HG02642 (cell line): ENCODE measurements around the gene GRK4.
"Not testable (repeated sequence)": the region's sequence is repeated elsewhere in the genome, so short reads cannot be mapped to it uniquely, and the experiment has no call there.

Source experiments
- ATAC-seq: cut with Tn5 transposase; IDR thresholded peaks from one replicate; pipeline ENCODE4 v1.9.1; 2021; ENCODE audit warnings: mild to moderate bottlenecking; ENCODE audit not compliant: unreplicated experiment, poor library complexity

The GRK4 gene

DNA sequence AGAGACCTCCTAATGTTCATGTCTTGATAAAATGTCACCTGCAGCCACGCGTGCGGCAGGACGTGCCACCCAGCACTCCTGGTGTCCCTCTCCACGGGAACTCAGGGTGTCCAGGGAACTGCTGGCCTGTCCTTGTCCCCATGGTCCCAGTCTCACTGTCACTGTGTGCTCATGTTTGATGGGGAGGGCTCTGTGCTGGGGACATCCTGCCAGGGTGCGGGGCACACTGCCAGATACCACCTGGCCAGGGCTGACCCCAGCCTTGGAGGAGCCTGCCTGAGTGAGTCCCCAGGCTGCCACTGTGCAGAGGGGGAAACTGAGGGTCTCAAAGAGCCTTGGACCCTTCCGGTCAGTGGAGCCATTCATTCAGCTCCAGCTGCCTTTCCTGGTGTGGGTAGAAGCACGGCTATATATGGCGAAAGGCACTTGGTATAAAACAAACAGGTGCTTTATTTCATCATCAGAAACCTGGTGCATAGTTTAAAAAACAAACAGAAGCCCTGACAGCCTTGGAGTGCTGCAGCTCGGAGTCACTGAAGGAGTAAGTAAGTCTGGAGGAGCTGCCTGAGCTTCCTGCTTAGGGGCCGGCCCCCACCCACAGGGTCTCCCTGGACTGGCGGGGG, 33.1 kb upstream of the GRK4 start:
- ATAC-seq: no peak

GRCh38 chr4:2930758-2931511, 32.4 kb upstream of the GRK4 start:
- no peak for ATAC-seq

DNA sequence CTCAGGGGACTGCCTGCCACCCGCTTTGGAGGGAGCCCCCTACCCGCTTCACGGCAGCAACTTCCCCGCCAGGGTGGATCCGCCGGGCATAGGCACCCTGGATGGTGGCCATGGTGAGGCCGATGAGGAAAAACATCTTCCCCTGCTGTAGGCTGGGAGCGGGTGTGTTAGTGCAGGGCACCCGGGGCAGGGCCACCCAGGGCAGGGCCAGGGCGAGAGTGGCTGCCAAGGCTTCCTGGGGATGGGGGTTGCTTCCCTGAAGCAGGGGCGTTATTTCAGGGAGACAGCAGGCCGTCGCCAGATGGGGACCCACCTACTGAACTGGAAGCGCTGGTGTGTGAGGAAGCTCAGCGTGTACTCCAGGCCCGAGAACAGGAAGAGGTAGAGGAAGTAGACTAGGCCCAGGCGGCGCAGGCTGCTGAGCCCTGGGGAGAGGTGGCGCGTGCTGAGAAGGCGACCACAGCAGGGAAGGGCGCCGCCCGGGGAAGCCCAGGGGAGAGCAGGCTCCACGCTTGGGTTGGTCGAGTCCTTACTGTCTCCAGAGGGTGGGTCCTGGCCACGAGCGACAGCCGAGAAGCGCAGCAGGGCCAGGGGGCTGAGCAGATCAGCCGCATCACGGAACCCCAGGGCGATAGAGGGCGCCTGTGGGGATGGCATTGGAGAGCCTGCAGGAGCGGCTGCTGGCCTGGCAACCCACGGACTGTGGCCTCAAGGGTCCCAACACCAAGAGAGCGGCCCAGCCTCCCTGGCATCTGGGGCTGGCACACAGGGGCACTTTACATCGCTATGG, 31.7 kb upstream of the GRK4 start:
- ATAC-seq: peak; percentile 37

DNA sequence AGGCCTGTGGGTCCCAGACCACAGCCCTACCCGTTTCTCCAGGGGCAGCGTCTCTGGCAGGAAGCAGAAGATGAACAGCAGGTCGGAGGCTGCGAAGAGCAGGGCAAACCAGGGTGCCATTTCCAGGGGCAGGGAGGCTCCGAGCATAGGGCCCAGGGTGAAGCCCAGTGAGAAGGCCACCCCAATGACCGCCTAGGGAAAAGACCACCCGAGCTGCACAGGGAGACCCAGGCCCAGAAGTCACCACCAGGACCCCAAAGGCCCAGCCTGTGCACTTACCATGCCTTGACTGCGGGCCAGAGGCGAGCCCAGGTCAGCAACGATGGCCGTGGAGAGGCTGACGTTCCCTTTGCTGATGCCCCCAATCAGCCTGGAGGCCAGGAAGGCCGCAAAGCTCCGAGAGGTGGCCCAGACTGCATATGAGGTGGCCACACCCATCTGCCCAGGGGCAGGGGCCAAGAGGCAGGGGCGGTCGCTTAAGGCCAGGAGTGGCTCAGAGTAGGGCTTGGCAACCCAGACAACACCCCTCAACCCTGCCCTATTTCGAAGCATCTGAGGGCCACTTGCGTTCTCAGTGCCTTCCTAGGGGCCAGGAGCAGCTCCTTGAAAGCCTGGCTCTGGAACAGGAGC, 30.9 kb upstream of the GRK4 start:
- no peak for ATAC-seq

DNA sequence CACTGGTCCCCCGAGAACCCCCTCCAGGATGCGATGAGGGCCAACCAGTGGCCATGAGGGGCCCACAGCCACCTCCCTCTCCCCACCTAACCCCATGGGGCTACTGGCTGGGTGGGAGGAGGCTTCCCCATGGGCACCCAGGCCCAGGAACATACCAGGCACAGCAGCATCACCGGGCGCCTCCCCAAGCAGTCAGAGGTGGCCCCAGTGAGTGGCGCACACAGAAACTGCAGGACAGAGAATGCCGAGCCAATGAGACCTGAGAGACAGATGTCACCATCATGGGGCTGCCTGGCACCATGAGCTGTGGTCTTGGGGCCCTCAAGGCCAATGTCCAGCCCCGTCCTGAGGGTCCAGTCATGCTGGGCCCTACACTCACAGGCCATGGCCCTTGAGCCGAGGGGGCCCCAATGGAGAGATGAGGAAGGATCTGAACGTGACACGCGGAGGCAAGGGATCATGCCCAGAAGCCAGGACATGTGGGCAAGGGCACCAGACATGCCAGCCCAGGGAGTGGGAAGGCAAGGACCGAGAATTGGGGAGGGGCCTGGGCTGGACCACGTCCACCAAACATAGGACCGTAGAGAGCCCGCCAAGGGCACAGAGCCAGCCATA, 30.3 kb upstream of the GRK4 start:
- no peak for ATAC-seq

- ATAC-seq: no peak
Observed at GRCh38 chr4:2933566-2934076, 29.8 kb upstream of the GRK4 start.

GRCh38 chr4:2934077-2934812, 29.1 kb upstream of the GRK4 start:
- ATAC-seq: no peak

DNA sequence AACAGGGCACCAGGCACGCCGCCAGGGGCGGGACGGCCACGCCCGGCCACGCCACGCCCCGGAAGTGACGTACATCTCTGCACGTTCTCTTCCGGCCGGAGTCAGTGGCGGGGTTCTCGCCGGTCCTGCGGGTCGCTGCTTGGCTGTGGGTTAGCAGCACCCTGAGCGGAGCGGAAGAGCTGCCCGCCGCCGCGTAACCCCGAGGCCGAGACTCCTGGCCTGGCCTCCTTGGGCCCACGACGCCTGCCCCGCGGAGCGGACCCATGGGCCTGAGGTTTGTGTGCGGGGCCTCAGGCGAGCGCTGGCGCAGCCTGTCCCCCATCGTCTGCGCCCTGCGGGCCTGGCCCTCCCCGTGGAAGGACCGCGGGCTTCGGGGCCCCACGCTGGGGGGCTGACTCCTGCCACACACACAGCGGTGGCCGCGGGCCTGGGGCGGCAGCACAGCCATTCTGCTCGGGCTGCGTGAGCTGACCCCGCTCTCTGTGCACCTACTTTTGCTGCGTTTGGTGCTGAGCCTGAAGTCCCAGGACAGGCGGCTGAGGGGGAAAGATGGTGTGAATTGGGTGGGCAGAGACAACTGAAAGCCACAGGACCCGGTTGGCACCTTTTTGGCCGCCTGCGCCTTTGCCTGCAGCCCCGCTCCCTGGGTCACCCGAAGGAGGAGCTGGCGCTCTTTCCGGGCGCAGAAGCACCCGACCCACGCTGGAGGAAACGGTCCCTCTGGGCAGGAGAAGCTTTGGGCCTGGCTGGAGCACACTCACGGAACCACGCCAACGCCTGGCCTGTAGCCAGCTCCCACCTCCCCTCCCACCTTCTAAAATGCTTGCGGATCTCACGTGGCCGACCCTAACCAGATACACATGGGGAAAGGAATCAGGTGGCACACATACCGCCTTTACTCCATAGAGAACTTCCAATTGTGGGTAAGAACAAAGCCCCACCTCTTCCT, 28.3 kb upstream of the GRK4 start:
- ATAC-seq: peak; percentile 56

DNA sequence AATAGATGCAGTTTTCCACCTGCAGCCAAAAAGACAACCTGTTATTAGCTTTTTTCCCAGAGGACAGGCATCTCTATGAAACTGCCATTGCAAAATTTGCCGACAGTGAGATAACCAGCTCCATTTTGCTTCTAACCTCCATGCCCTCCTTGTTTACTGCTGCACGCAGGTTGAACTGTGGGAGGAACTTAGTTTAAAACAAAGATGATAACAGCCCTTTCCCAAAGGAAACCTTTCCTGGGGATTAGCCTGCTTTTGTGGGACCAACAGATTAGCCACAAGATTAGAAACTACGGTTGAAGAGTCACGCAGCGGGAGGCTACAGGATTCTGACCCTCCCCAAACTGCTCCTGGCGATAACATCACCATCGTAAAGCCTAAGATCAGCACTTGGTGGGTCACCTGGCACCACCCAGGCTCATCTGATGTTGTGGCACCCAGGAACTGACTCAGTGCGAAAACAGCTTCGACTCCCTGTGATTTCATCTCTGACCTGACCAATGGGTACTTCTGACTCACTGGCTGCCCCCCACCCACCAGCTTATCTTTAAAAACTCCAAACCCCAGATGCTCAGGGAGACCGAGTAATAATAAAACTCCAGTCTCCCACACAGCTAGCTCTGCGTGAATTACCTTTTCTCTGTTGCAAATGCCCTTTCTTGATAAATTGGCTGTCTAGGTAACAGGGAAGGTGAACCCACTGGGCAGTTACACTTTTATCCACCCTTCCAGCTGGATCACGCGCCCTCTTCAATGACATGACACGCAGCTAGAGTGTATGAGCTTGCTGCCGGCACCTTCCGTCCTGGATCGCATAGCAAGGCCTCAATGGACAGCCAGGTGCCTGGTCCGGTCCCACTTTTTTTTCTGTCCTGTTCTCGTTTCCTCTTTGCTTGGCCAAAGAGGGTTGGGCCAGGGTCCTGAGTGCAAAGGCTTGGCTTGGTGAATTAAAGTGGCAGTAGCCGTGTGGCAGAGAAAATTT, 27.3 kb upstream of the GRK4 start:
- ATAC-seq: no peak

DNA sequence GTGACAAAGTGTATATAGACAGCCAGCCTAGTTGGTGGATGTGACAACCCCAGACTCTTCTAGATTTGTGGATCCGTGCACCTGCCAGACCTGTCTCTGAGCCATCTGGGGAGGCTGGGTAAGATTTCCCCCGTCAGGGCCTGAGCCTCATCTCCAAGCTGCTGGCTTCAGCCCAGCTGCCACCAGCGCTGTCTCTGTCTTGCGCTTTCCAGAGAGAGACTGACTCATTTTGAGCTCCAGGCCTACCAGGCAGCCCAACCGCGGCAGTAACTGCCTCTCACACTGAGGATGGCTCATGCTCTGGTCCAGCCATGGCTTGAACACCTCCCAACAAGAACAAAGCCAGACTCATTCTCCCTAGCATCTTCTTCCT, 26.6 kb upstream of the GRK4 start:
- ATAC-seq: peak; percentile 26

DNA sequence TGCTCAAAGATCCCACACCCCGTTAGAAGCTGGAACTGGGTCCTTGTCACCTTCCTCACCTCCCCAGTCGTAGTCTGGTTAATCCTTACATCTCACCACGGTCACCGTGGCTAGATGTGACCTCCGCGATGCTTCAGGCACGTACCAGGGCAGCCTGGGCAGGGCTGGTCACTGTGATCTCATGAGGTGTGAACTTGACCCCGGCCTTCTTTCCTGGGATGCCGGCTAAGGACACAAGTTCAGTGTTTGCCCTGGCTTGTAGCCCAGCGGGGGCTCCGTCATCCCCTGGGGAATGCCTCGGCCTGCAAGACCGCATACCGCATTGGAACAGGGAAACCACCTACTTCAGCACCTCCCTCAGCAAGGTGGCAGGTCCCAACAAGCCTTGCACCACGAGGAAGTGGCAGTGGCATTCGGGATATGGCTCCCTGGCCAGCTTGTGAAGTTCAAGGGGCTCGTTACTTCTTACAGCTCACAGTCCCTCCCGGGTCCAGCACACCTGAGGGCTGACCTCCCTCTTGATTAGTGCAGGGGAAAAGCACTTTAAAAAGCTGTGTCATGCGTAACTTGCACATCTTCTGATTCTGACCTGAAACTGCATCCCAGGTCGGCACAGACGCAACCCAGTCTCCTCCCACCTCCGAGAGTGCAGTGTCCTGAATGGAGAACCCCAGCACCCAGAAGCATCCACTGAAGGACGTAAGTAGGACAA, 26.1 kb upstream of the GRK4 start:
- ATAC-seq: no peak

GRCh38 chr4:2937986-2938385, 25.4 kb upstream of the GRK4 start:
- no peak for ATAC-seq

DNA sequence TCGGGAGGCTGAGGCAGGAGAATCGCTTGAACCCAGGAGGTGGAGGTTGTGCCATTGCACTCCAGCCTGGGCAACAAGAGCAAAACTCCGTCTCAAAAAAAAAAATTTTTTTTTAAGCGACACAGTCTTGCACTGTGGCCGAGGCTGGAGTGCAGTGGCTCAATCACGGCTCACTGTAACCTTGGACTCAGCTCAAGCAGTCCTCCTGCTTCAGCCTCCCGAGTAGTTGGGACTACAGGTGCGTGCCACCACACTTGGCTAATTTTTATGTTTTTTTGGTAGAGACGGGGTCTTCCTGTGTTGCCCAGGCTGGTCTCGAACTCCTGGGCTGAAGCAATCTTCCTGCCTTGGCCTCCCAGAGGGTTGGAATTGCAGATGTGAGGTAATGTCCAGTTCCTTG, 25.0 kb upstream of the GRK4 start:
- ATAC-seq: not testable (repeated sequence)

GRCh38 chr4:2938906-2939305, 24.5 kb upstream of the GRK4 start:
- ATAC-seq: no peak

DNA sequence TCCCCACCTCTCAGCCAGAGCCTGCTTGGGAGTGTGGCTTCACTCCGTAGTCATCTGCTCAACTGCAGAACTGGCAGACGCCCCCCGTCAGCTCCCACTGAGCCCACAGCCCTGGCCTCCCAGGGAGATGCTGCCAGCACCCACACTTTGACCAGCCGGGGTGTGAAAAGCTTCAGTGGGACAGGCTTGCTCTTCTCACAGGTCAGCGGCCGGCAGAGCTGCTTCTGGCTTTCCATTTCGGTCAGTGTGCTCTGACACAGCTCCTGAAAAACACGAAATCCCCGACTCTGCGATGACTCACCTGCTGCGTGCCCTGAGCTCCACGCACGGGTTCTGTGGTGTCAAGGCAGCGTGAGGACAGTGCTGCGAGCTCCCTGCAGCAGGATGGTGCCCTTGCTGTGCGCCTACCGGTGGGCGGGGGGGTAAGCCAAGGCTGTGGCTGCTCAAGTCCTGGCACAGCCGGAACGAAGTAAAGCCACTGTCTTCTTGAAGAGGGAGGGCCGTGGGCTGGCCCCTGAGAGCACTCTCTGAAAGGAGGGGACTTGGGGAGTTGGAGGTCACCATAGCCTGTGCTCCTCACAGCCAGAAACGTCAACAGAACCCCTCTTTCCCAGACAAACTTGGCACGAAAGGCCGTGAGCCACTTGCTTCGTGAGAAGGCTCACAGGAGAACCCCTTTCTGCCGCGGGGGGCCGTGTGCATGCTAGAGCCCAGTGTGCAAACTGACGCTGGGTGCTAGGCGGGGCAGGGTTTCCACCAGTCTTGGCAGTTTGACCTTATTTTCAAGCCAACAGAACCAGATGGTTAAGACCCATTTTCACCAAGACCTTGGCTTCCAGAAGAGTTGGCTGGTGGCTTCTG, 23.8 kb upstream of the GRK4 start:
- ATAC-seq: no peak
